ENCODE data around the gene ELF2. TPM values are rescaled to one million over a fixed set of nuclear protein-coding genes. Genes with fewer than 3 reads are reported as not detected.
A peak's percentile ranks its signal among the peaks of the same experiment; 100 is the strongest.

The ELF2 gene
- total RNA-seq, 4 donors from 2014 or later: 32.0 to 92.0 (median 48.5) TPM

DNA sequence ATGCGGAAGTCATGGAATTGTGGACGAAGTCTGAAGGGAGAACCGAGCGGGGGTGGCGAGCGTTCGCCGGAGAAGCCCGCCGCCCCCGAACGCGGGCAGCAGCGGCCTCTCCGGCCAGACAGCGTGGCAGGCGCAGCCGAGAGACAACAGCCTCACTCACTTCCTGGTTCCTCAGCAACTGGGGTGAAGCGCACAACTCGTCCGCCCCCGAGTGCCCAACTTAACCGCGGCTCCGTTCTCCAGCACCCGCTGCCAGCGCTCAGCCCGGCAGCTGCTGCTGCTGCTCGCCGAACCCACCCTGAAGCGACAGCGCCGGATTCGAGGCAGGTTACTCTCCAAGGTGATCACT, 93.4 kb downstream of the ELF2 start:
- H3K36me3 ChIP-seq: no peaks in the 10 kb centered on the region
- under 1% methylated on average over 31 of the region's 34 CpGs for WGBS
- H3K27me3 ChIP-seq: no peaks in the 10 kb centered on the region
- H3K4me1 ChIP-seq: peaks cover 23% of the 10 kb centered on the region
- TF ChIP-seq, protein P1, sequence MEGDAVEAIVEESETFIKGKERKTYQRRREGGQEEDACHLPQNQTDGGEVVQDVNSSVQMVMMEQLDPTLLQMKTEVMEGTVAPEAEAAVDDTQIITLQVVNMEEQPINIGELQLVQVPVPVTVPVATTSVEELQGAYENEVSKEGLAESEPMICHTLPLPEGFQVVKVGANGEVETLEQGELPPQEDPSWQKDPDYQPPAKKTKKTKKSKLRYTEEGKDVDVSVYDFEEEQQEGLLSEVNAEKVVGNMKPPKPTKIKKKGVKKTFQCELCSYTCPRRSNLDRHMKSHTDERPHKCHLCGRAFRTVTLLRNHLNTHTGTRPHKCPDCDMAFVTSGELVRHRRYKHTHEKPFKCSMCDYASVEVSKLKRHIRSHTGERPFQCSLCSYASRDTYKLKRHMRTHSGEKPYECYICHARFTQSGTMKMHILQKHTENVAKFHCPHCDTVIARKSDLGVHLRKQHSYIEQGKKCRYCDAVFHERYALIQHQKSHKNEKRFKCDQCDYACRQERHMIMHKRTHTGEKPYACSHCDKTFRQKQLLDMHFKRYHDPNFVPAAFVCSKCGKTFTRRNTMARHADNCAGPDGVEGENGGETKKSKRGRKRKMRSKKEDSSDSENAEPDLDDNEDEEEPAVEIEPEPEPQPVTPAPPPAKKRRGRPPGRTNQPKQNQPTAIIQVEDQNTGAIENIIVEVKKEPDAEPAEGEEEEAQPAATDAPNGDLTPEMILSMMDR (IDR thresholded peaks at IDR 0.05): no peak
- TF ChIP-seq POLR2A (IDR thresholded peaks at IDR 0.05) (no peak), POLR2AphosphoS5 (IDR thresholded peaks at IDR 0.05) (peak in 1 of 3 donors; percentile 3), EP300 (IDR thresholded peaks at IDR 0.05) (no peak)
- peak overlapping the region; percentile 93 for H3K27ac ChIP-seq
- peak; percentile 83 to 86 for DNase-seq (ENCODE audit: low spot score in 2 of 2)
- H3K9me3 ChIP-seq: no peaks in the 10 kb centered on the region
- peak overlapping the region; percentile 65 for H3K4me3 ChIP-seq

DNA sequence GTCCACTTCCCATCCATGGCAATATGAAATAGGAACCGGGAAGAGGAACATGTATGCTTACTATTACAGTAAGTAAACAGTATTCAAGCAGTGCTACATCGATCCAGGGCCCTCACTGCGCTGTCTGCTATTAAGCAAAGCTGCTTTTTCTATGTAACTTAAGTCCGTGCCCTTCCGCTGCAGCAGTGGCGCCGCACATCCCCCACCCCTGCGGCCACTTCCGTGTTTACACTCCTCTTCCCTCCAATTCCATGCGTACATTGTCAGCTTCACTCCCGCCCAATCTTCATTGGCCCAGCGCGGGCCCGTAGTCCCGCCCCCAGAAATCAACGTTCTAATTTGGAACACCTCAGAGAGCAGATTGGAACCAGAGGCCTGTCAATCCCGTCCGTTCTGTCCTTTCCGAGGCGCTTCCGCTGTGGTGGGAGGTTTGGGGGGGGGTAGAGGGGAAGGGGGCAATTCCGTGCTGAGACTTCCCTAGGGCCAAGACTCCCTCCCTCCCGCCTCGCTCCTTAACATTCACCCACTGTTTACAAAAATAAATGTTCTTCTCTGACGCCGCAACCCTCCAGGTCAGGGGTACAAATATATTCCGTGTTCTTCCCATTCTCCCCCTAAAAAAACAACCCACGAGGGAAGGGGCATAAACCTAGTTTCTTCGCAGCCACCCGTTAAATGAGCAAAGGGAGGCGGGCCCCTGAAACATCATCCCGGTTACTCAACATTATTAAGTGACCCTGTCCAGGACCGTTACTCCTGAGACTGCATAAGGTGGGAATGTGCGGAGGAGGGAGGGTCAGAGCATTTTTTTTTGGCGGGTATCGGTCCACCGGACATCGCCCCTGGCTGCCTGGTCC, 94.0 kb downstream of the ELF2 start:
- no peaks in the 10 kb centered on the region for H3K27me3 ChIP-seq
- WGBS: under 1% methylated on average over 38 of the region's 38 CpGs
- H3K4me3 ChIP-seq: peak overlapping the region; percentile 65
- DNase-seq (ENCODE audit: low spot score in 2 of 2): peak; percentile 98
- peaks cover 28% of the 10 kb centered on the region for H3K4me1 ChIP-seq
- H3K9me3 ChIP-seq: no peaks in the 10 kb centered on the region
- no peaks in the 10 kb centered on the region for H3K36me3 ChIP-seq
- H3K27ac ChIP-seq: peak overlapping the region; percentile 93
- TF ChIP-seq, protein P1 (IDR thresholded peaks at IDR 0.05): no peak
- TF ChIP-seq POLR2A (IDR thresholded peaks at IDR 0.05) (no peak), POLR2AphosphoS5 (IDR thresholded peaks at IDR 0.05) (peak in 2 of 3 donors; percentile 77 to 79), EP300 (IDR thresholded peaks at IDR 0.05) (no peak)

DNA sequence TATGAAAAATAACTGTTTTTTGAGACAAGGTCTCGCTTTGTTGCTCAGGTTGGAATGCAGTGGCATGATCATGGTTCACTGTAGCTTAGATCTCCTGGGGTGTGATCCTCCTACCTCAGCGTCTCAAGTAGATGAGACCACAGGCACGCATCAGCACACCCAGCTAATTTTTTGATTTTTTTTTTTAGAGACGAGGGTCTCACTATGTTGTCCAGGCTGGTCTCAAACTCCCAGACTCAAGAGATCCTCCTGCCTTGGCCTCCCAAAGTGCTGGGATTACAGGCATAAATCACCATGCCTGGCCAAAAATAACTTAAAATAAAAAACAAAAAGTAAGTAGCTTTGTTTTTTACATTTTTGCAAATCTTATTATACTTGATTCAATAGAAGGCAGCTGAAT, 98.1 kb downstream of the ELF2 start:
- Histone ChIP-seq H3K4me3 (no peak overlapping the region), H3K27me3 (no peaks in the 10 kb centered on the region), H3K4me1 (peaks cover 42% of the 10 kb centered on the region), H3K36me3 (no peaks in the 10 kb centered on the region), H3K27ac (no peak overlapping the region), H3K9me3 (no peaks in the 10 kb centered on the region)
- 90% methylated on average over 4 of the region's 4 CpGs for WGBS
- TF ChIP-seq EP300 (IDR thresholded peaks at IDR 0.05): no peak
- no peak for TF ChIP-seq POLR2AphosphoS5 (IDR thresholded peaks at IDR 0.05)
- TF ChIP-seq, protein P1 (IDR thresholded peaks at IDR 0.05): no peak
- TF ChIP-seq POLR2A (IDR thresholded peaks at IDR 0.05): no peak
- no peak for DNase-seq (ENCODE audit: low spot score in 2 of 2)

DNA sequence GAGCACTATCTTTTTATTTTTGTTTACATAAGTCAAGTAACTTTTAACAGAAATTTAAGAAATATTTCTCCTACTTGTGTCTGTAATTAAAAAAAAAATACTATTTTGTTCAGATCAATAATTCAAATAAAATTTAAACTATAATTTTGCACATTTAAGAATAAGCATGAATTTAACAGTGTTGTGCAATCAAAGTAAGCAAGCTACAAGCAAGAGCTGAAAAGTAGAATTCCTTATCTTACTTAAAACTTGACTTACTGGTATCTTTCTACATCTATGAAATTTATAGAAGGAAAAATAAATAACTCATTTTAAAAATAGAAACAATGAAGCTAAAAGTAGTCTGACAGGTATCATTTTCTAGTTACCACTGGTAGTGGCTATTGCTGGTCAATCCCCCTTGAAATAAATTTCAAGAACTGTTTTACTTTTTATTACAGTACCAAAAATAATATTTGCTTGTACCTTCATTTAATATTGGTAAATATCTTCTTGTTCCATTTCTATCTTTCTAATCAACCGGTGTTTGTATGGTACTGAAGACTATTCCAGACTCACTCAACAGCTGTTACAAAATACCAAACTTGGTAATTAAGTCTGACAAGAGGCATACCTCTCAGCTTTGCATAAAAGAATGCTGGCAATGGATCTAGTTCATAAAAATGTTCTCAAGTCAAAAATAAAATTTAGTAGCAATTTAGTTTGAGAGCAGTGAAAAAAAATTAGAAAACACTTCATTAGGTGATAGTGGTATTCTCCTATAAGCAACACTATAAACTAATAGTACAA, 99.3 kb downstream of the ELF2 start:
- H3K4me3 ChIP-seq: no peak overlapping the region
- no peaks in the 10 kb centered on the region for H3K9me3 ChIP-seq
- no peak overlapping the region for H3K27ac ChIP-seq
- H3K27me3 ChIP-seq: no peaks in the 10 kb centered on the region
- TF ChIP-seq POLR2AphosphoS5 (IDR thresholded peaks at IDR 0.05) (no peak), POLR2A (IDR thresholded peaks at IDR 0.05) (no peak), EP300 (IDR thresholded peaks at IDR 0.05) (no peak)
- TF ChIP-seq, protein P1 (IDR thresholded peaks at IDR 0.05): no peak
- DNase-seq (ENCODE audit: low spot score in 2 of 2): no peak
- peaks cover 42% of the 10 kb centered on the region for H3K4me1 ChIP-seq
- H3K36me3 ChIP-seq: no peaks in the 10 kb centered on the region
- 28% methylated on average over 1 of the region's 1 CpG for WGBS

All from suprapubic skin (tissue), 4 donors.